Activated CD8-positive, alpha-beta T cell treated with anti-CD3 and anti-CD28 coated beads for 36 hours (primary cell): ENCODE results near the gene RABL6. TPM values are rescaled to one million over a fixed set of nuclear protein-coding genes. Genes with fewer than 3 reads are reported as not detected.
A peak's percentile ranks its signal among the peaks of the same experiment; 100 is the strongest.
"Not testable (repeated sequence)": the region's sequence is repeated elsewhere in the genome, so short reads cannot be mapped to it uniquely, and the experiment has no call there.

Source experiments
- ATAC-seq: fragments of 200-7000 bp; cut with Tn5 transposase; one replicate; pipeline ENCODE4 v1.10.0; 2021; ENCODE audit warnings: mild to moderate bottlenecking, moderate library complexity
- CTCF ChIA-PET: fragments of 350-600 bp; sonication (Branson Sonifier 250); formaldehyde crosslinking; loops from one replicate; lab custom pipeline; 2021; ENCODE audit warnings: antibody characterized with exemption; lab: Charles Lee
- POLR2A ChIA-PET: fragments of 350-600 bp; sonication (Branson Sonifier 250); formaldehyde crosslinking; loops from one replicate; lab custom pipeline; 2021; ENCODE audit warnings: antibody characterized with exemption; lab: Charles Lee
- DNase-seq: peaks from one replicate; pipeline ENCODE4 v3.0.0-alpha.2; 2020
- H3K27ac Mint-ChIP-seq: one replicate; pipeline ENCODE4 v1.8.0; 2021; ENCODE audit warnings: mild to moderate bottlenecking, mixed read lengths
- H3K27me3 Mint-ChIP-seq: one replicate; pipeline ENCODE4 v1.8.0; 2021; ENCODE audit warnings: mixed read lengths
- H3K36me3 Mint-ChIP-seq: one replicate; pipeline ENCODE4 v1.8.0; 2021; ENCODE audit warnings: low read depth, mixed read lengths
- H3K4me1 Mint-ChIP-seq: one replicate; pipeline ENCODE4 v1.8.0; 2021; ENCODE audit warnings: low read depth, mixed read lengths
- H3K4me3 Mint-ChIP-seq: one replicate; pipeline ENCODE4 v1.8.0; 2021; ENCODE audit warnings: mild to moderate bottlenecking, moderate library complexity, mixed read lengths
- H3K9me3 Mint-ChIP-seq: one replicate; pipeline ENCODE4 v1.8.0; 2021; ENCODE audit warnings: mixed read lengths
- intact Hi-C: fragments of 100-400 bp; cut with micrococcal nuclease; formaldehyde crosslinking; loops from one replicate; pipeline ENCODE4 v1.10.0; 2022
- total RNA-seq, 2 experiments: library from RNA; stranded (reverse); gene quantifications; one replicate each; pipeline ENCODE4 v1.2.3, GENCODE V29; 2021
- TF ChIP-seq, protein P1 (sequence below): fragments of 200-600 bp; IDR thresholded peaks from one replicate; pipeline ENCODE4 v1.8.0; 2022; ENCODE audit warnings: antibody characterized with exemption, mild to moderate bottlenecking

The RABL6 gene
- total RNA-seq, 2 experiments from 2014 or later = 85.6 to 86.6 TPM

DNA sequence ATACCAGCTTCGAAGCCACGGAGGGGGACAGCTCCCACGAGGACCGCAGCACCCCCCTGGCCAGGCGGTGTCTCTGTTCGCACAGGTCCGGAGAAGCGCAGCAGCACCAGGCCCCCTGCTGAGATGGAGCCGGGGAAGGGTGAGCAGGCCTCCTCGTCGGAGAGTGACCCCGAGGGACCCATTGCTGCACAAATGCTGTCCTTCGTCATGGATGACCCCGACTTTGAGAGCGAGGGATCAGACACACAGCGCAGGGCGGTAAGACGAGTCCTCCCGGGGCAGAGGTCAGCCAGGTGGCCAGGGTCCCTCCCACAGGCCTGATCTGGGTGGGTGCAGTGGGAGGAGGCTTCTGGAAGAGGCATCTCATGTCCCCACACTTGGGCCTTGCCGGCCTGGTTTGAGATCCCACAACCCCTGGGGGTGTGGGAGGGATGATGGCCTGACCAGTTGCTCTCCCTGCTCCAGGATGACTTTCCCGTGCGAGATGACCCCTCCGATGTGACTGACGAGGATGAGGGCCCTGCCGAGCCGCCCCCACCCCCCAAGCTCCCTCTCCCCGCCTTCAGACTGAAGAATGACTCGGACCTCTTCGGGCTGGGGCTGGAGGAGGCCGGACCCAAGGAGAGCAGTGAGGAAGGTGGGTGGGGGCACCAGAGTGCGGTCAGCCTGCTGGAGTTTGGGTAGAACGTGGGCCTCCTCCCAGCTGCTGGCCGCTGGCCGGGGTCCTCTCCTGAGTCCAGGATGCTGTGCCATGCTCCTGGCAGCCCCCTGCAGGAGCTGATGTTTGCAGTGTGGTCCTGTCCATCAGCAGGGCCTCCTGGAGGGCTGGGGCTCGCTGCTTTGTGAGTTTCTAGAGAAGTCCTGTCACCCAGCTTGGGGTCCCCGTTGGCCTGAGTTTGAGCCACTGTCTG lies 31.7 kb downstream of the RABL6 start:
- TF ChIP-seq, protein P1, sequence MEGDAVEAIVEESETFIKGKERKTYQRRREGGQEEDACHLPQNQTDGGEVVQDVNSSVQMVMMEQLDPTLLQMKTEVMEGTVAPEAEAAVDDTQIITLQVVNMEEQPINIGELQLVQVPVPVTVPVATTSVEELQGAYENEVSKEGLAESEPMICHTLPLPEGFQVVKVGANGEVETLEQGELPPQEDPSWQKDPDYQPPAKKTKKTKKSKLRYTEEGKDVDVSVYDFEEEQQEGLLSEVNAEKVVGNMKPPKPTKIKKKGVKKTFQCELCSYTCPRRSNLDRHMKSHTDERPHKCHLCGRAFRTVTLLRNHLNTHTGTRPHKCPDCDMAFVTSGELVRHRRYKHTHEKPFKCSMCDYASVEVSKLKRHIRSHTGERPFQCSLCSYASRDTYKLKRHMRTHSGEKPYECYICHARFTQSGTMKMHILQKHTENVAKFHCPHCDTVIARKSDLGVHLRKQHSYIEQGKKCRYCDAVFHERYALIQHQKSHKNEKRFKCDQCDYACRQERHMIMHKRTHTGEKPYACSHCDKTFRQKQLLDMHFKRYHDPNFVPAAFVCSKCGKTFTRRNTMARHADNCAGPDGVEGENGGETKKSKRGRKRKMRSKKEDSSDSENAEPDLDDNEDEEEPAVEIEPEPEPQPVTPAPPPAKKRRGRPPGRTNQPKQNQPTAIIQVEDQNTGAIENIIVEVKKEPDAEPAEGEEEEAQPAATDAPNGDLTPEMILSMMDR = no peak
- H3K27me3 Mint-ChIP-seq = peaks cover 2% of the 10 kb centered on the region
- H3K9me3 Mint-ChIP-seq = no peaks in the 10 kb centered on the region
- no peak for DNase-seq
- intact Hi-C loops = loop anchor here (5.0 kb wide), 1 partner anchor 52 kb away; no protein-coding TSS in a partner anchor
- CTCF ChIA-PET = interaction anchor here (1.1 kb wide), 1 partner anchor 47 kb away, joined by 4 read pairs; no protein-coding TSS in a partner anchor
- peaks cover 12% of the 10 kb centered on the region for H3K4me1 Mint-ChIP-seq
- H3K4me3 Mint-ChIP-seq = no peak overlapping the region
- H3K36me3 Mint-ChIP-seq = peaks cover 2% of the 10 kb centered on the region
- H3K27ac Mint-ChIP-seq = no peak overlapping the region
- no peak for ATAC-seq
- POLR2A ChIA-PET = interaction anchor here (1.0 to 1.6 kb wide), 2 partner anchors 7 to 17 kb away, joined by 3 read pairs; no protein-coding TSS in a partner anchor

DNA sequence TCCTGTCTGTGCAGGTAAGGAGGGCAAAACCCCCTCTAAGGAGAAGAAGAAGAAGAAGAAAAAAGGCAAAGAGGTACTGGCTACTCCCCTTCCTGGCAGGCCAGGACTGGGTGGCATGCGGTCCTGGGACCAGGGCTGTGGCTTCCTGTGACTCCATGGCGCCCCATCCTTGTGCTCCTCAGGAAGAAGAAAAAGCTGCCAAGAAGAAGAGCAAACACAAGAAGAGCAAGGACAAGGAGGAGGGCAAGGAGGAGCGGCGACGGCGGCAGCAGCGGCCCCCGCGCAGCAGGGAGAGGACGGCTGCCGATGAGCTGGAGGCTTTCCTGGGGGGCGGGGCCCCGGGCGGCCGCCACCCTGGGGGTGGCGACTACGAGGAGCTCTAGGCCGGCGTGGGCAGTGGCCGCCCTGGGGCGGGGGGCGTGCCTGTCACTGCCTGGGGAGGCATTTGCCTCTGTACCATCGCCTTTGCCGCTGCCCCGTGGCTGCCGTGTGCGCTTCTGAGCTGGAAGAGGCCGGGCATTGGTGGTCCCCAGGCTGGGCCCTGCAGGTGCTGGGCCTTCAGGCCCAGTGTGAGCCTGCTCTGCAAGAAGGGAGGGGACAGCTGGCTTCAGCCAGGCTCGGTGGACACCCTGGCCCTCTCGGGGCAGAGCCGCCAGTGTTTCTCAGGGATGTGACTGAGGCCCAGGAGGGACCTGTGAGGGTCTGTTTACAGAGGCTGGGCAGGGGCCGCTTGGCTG lies 32.6 kb downstream of the RABL6 start:
- peaks cover 2% of the 10 kb centered on the region for H3K27me3 Mint-ChIP-seq
- peaks cover 2% of the 10 kb centered on the region for H3K36me3 Mint-ChIP-seq
- ChIA-PET CTCF (interaction anchor here (1.1 to 1.2 kb wide), 4 partner anchors 11 to 48 kb away, joined by 3 to 4 read pairs (median 3); no protein-coding TSS in a partner anchor), POLR2A (interaction anchor here (1.0 kb wide), 1 partner anchor 8 kb away, joined by 3 read pairs; no protein-coding TSS in a partner anchor)
- DNase-seq (no peak), ATAC-seq (no peak)
- TF ChIP-seq, protein P1 = no peak
- peaks cover 12% of the 10 kb centered on the region for H3K4me1 Mint-ChIP-seq
- no peak overlapping the region for H3K4me3 Mint-ChIP-seq
- no peak overlapping the region for H3K27ac Mint-ChIP-seq
- no peaks in the 10 kb centered on the region for H3K9me3 Mint-ChIP-seq
- intact Hi-C loops = loop anchor here (5.0 kb wide), 1 partner anchor 53 kb away; no protein-coding TSS in a partner anchor

DNA sequence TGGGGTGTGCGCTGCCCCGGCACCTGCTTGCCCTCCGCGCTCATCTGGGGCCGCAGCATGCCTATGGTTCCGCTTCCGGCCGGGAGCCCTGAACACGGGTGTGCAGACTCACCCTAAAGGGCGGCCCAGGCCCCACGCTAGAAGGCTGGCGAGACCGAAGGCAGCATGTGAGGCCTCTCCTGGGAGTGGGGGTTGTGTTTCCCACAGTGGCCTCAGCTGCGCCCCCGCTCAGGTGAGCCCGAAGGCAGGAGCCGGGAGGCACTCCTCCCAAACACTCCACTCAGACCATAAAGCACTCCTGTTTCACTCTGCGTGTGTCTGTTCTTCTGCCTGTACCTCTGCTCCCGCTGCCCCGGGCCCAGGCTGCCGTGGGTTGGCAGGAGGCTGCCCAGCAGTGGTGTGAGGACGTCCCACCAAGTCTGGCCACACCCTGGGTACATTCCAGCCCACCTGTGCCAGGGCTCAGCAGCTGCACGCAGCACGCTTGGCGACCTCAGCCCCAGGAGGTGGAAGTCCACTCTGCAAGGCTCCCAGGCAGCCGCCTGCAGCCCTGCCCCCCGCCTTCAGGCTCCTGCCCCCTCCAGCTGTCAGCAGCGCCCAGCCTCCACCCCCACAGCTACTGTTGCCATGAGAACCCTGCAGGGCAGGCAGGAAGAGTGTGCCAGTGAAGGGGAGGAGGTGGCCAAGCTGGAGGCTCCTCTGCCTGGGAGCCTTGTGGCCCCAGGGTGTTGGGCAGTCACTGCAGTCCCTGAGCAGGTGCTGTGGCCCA lies 33.3 kb downstream of the RABL6 start:
- ATAC-seq (no peak), DNase-seq (peak; percentile 44)
- TF ChIP-seq, protein P1 = no peak
- Mint-ChIP-seq H3K4me1 (peaks cover 12% of the 10 kb centered on the region), H3K4me3 (no peak overlapping the region), H3K36me3 (peaks cover 2% of the 10 kb centered on the region), H3K27me3 (peaks cover 3% of the 10 kb centered on the region), H3K9me3 (no peaks in the 10 kb centered on the region), H3K27ac (no peak overlapping the region)
- intact Hi-C loops = loop anchor here (5.0 kb wide), 1 partner anchor 54 kb away; no protein-coding TSS in a partner anchor
- ChIA-PET CTCF (interaction anchor here (0.9 to 2.4 kb wide), 12 partner anchors 9 to 188 kb away, joined by 3 to 15 read pairs (median 4); partner anchors contain the start of gene TMEM141), POLR2A (no interaction called here)

DNA sequence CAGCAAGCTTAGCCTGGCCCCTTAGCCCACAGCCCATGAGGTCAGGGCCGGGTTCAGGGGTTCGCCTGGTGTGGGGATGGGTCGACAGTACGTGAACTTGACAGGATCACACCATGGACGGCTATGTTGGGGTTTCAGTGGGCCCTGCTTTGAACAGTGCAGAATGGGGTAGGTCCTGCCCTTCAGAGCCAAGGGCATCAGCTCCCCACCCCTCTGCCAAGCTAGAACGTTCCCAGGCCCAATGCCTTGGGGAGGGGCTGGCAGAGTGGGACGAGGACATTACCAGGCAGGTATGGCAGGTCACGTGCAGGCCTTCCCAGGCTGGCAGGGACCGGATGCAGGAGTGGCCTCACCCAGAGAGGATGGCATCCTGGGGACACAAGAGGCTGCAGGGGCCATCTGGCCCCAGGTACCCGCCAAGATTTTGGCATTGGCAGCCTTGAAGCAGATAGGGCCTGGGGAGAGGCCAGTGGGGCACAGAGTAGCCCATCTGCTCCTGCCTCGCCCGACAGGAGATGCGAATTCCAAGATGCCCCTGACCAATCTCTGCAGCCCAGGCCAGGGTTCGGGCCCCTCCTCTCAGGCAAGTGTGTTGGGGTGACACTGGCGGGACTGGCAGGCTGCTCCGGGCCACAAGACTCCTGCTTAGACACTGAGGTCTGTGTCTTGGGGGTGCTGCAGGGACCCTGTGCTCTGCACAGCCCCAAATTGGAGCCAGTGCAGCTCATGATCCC lies 34.1 kb downstream of the RABL6 start:
- peak overlapping the region; percentile 72 for H3K4me3 Mint-ChIP-seq
- ChIA-PET CTCF (interaction anchor here (0.6 to 3.5 kb wide), 36 partner anchors 10 to 403 kb away, joined by 3 to 22 read pairs (median 5); partner anchors contain the start of genes ABCA2, EDF1, MAMDC4 and RABL6), POLR2A (interaction anchor here (0.6 to 1.5 kb wide), 6 partner anchors 15 to 303 kb away, joined by 3 to 4 read pairs (median 4); partner anchors contain the start of gene RABL6)
- intact Hi-C loops = loop anchor here (5.0 kb wide), 1 partner anchor 55 kb away; no protein-coding TSS in a partner anchor
- not testable (repeated sequence) for H3K36me3 Mint-ChIP-seq, H3K9me3 Mint-ChIP-seq, ATAC-seq, DNase-seq, H3K27ac Mint-ChIP-seq, H3K27me3 Mint-ChIP-seq
- H3K4me1 Mint-ChIP-seq = peaks cover 15% of the 10 kb centered on the region
